ENCODE data around the gene SP9.

The SP9 gene

DNA sequence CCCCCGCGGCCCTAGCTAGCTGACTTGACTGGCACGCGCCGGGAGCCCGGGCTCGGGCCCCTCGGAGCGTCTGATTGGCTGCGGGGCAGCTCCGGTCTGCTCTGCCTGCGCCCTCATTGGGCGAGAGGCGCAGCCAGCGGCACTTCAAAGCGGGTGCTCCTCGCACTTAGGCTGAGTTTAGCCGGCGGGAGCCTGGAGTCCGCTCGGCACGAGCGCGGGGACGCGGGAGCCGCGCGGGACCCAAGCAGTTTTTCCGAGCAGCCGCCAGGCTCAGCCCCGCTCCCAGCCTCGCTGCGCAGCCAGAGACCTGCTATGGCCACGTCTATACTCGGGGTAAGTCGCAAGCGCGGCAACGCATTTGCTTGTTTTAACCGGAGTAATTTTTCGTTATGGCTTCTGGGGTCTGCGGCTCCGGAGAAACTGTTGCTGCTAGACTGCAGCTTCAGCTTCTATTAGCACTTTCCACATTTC, at the start of gene SP9:
Gene SP9, plus strand, starts transcription at position 174 of the 471 bp plus-strand sequence. Its CDS starts 139 bp downstream, at position 313.
- peak; percentile 76 for DNase-seq

- DNase-seq: no peak
Measured at GRCh38 chr2:174286172-174286571, 48.6 kb upstream of the SP9 start.

GRCh38 chr2:174292908-174293307, 41.8 kb upstream of the SP9 start:
- no peak for DNase-seq

DNA sequence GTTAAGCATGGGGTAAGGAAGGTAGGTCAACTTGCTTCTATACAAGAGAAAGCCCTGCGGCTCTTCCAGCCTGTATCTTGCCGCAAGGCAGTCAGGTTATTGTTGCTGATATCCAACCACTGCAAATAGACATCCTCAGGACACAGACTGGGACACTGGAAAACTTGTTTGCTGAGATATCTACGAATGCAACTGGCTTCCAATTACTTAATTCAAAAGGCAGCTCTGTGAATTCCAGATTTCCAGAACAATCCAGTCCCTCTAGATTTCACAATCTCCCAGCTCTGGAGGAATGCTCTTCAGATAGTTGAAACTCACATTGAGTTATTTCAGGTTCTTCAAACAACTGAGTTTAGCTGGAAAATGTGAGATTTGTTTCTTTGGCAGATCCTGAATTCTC, 34.6 kb upstream of the SP9 start:
- DNase-seq: no peak

DNA sequence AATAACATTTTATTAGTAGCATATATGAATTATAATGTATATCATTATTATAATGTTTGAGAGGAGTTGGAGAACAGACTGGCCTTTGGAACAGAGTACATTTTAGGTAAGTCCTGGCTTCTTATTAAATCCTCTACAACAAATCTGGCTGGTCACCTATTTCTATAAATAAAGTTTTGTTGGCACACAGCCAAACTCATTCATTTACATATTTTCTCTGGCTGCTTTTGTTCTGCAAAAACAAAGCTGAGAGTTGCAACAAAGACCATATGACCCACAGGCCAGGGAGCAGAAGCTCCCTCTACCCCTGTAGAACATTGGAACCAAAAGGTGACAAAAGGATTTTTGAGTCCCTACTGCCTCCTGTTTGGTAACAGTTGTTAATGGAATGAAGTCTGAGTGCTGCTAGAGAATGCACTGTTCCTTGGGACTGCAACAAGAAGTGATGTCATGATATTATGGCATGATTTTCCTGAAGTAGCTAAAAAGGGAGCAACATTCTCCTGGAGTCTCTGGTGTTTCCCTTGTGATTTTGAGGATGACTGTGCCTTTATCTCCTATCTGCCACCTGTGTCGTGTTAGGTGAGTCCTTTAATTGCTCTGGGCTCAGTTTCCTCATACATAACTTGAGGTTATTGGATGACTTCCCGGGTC, 22.0 kb upstream of the SP9 start:
- DNase-seq: no peak

DNA sequence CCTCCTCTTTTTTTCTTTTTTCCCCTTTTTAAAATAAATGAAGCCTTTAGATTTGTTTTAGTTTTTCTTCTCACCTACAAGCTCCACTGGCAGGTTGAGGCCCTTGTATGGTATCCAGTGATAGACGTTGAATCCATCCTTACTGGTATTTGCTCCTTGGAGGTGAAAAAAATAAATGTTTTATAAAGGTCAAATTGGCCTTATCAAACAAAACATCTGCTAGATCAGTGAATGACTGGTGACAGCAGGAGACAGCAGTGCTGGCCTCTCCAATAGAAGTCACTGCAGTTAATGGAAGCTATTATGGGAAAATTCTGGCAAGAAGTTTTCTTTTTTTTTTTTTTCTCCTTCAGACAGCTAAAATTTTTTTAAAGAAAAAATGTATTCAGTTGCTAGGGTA, 12.6 kb upstream of the SP9 start:
- DNase-seq: no peak

DNA sequence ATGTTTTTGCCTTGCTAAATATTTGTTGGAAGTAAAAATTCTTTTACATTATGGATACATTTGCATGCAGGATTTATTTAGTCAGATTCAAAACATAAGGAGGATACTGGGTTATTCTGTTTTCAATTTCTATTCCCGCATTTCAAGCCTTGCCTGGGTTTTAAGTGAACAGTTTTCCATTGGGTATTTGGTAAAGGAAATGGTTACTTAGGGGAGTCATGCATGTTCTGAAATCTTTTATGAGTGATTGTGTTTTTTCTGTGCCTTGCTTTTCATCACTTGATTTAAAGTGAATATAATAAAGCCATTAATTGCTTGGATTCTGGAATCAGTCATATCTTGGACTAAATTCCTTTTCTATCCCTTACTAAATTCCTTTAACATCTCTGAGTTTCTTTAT, 12.0 kb upstream of the SP9 start:
- DNase-seq: no peak

DNA sequence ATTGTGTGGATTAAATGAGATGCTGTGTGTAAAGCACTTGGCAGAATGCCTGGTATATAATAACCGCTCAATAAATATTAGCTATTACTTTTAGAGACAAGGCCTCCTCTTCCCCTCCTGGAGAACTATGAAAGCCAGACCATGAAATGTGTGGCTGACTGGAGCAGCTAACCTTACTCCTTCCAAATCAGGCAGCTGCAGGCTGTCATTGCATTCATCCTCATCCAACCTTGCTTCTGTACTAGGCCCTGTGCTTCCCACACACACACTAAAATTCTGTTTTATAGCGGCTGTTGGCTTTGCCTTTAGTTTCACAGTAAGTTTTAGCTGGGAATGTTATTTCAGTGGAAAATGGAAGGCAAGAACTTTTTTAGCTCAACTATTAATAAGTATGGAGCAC, 10.2 kb upstream of the SP9 start:
- no peak for DNase-seq

- no peak for DNase-seq
Measured at GRCh38 chr2:174325373-174326160, 9.2 kb upstream of the SP9 start.

DNA sequence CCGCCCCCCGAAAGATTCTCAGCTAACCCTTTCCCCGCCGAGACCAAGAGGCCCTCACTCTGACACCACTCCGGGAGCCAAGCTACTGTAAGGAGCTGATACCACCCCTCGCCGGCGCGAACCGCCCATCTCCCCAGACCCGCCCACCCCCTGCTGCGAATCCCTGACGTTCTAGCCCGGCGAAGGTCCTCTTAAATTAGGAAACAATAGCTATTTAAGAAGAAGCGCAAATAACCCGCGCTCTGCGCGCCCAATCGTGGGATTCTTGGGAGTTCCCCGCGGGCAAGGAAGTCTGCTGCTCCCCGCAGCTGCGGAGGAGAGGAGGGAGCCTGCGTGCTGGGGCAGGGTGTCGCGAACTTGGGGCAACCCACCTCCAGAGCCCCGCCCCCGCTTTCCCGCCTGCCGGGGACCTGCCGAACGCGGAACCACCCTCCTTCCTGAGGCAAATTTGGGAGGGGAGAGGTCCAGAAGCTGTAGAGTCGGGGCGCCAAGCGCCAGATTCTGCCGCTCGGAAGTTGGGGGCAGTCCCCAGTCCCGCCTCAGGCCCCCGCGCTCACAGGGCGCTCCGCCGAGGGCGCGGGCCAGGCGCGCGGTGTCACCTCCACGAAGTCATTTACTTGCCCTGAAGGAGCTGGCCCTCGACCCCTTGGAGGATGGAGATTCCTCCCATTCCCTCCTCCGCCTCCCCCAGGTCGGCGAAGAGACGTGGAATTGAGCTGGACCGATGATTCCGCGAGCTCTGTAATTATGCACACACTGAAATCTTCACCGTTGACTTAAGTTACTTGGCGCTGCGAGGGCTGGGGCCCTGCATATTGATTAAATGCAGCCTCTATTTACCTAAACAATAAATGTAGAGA, 8.4 kb upstream of the SP9 start:
- DNase-seq: no peak

- DNase-seq: no peak
Measured at GRCh38 chr2:174327021-174327840, 7.5 kb upstream of the SP9 start.

DNA sequence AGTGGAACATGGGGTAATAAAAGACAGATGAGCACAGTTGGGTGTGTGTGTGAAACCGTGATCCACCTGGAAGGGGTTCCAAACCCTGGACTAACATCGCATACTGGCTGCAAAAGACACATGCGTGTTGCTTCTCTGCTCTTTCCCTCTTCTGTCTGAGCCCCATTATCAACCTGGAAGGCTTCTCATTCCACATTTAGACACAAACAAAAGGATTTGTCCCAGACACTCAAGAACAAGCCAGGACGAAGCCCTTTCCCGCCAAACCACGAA, 7.0 kb upstream of the SP9 start:
- no peak for DNase-seq

GRCh38 chr2:174328114-174328960, 6.4 kb upstream of the SP9 start:
- no peak for DNase-seq

GRCh38 chr2:174328961-174329715, 5.6 kb upstream of the SP9 start:
- no peak for DNase-seq

- no peak for DNase-seq
Measured at GRCh38 chr2:174330945-174331594, 3.7 kb upstream of the SP9 start.

DNA sequence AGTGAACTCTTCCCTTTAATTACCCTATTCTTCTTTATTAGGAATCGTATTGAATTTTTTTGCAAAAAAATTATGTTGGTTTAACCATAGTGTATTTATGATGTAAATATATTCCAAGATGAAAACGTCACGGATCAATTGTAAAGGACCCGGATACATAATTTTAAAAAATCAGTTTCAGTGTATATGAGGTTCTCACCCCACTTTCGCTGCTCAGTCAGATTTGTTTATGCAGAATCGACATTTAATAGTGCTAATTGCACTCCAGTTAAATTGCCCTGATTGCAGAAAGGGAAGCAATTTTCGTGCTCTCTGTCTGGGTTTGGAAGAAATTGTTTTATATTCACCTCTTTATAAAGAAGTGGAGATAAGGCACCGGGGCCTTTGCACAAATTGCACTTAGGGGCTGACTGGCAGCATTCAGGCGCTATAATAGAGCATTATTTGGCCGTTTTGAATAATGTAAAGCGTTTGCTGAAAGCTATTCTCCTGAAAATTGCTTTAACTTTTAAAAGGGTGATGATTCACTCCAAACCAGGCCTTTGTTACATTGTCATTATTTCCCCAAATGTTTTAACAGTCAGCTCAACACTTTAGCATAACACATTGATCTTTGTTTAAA, 3.0 kb upstream of the SP9 start:
- no peak for DNase-seq

- peak; percentile 14 for DNase-seq
Measured at GRCh38 chr2:174332217-174332963, 2.4 kb upstream of the SP9 start.

- no peak for DNase-seq
Measured at GRCh38 chr2:174333017-174333371, 1.8 kb upstream of the SP9 start.

Measured in NCI-H345 (cell line).